Caco-2 (cell line): ENCODE measurements around the gene GRM2. TPM values are rescaled to one million over a fixed set of nuclear protein-coding genes. Genes with fewer than 3 reads are reported as not detected.

Experiments
- BruUV-seq: library from RNA; stranded (reverse); fragments of 400-500 nt; replicated peaks from 2 replicates; lab custom pipeline; 2021; lab: Mats Ljungman, UMichigan
- CTCF ChIA-PET: fragments of 300-600 bp; sonication (Branson Sonifier 250); formaldehyde crosslinking; loops from one replicate; lab custom pipeline; 2022; ENCODE audit warnings: antibody characterized with exemption; lab: Charles Lee
- POLR2A ChIA-PET: fragments of 300-600 bp; sonication (Branson Sonifier 250); formaldehyde crosslinking; loops from one replicate; lab custom pipeline; 2022; ENCODE audit warnings: antibody characterized with exemption; lab: Charles Lee
- DNase-seq, 2 experiments: peaks; one replicate each; pipeline versions ENCODE4 v3.0.0 to v3.0.0-alpha.2; 2020 to 2022
- H3K27me3 ChIP-seq: replicated peaks from 2 replicates; pipeline ENCODE4 v1.6.0; 2011; ENCODE audit warnings: low read length; ENCODE audit not compliant: control insufficient read depth, insufficient read depth
- H3K36me3 ChIP-seq: 2 replicates; pipeline ENCODE4 v1.5.1; 2011; ENCODE audit warnings: low read length; ENCODE audit not compliant: control insufficient read depth, insufficient read depth
- H3K4me1 ChIP-seq: fragments of 250-450 bp; sonication (Bioruptor Pico); 2 replicates; pipeline ENCODE4 v1.5.1; 2020; ENCODE audit warnings: mild to moderate bottlenecking
- H3K4me3 ChIP-seq: 2 replicates; pipeline ENCODE4 v1.5.1; 2011; ENCODE audit warnings: low read depth, mild to moderate bottlenecking, control low read depth, low read length
- H3K9me3 ChIP-seq: fragments of 250-450 bp; sonication (Bioruptor Pico); 2 replicates; pipeline ENCODE4 v1.5.1; 2020; ENCODE audit warnings: mild to moderate bottlenecking, moderate library complexity
- H3K27ac Mint-ChIP-seq: one replicate; pipeline ENCODE4 v1.8.0; 2022; ENCODE audit warnings: mixed read lengths; ENCODE audit not compliant: unreplicated experiment
- H3K27me3 Mint-ChIP-seq: one replicate; pipeline ENCODE4 v1.8.0; 2022; ENCODE audit warnings: mixed read lengths; ENCODE audit not compliant: insufficient read depth, unreplicated experiment
- H3K36me3 Mint-ChIP-seq: one replicate; pipeline ENCODE4 v1.8.0; 2022; ENCODE audit warnings: mild to moderate bottlenecking, mixed read lengths; ENCODE audit not compliant: insufficient read depth, unreplicated experiment
- H3K4me1 Mint-ChIP-seq: one replicate; pipeline ENCODE4 v1.8.0; 2022; ENCODE audit warnings: low read depth, mixed read lengths; ENCODE audit not compliant: unreplicated experiment
- H3K4me3 Mint-ChIP-seq: one replicate; pipeline ENCODE4 v1.8.0; 2022; ENCODE audit warnings: mild to moderate bottlenecking, moderate library complexity, mixed read lengths; ENCODE audit not compliant: unreplicated experiment
- H3K9me3 Mint-ChIP-seq: one replicate; pipeline ENCODE4 v1.8.0; 2022; ENCODE audit warnings: mixed read lengths; ENCODE audit not compliant: unreplicated experiment
- CTCF ChIP-seq, 2 experiments: fragments of 200-600 bp in 1 of 2; IDR thresholded peaks; 1 replicate in 1 of 2; 2 replicates in 1 of 2; pipeline versions ENCODE4 v1.5.1 to v1.8.0; 2011 to 2022; ENCODE audit warnings: antibody characterized with exemption in 1 of 2, control low read depth in 1 of 2, inconsistent platforms in 1 of 2, low read depth in 1 of 2, low read length in 1 of 2, mild to moderate bottlenecking in 1 of 2, moderate library complexity in 1 of 2; ENCODE audit not compliant: insufficient read depth in 1 of 2, severe bottlenecking in 1 of 2, unreplicated experiment in 1 of 2
- intact Hi-C: fragments of 100-400 bp; cut with micrococcal nuclease; formaldehyde crosslinking; loops from one replicate; pipeline ENCODE4 v1.10.0; 2022; ENCODE audit not compliant: unreplicated experiment
- total RNA-seq: library from RNA; stranded (reverse); gene quantifications from 2 replicates; pipeline ENCODE4 v1.2.3, GENCODE V29; 2022

Gene GRM2
- total RNA-seq, 1 experiment from 2014 or later: 0.14 TPM

GRCh38 chr3:51682526-51682925, 24.3 kb upstream of the GRM2 start:
- H3K4me1 Mint-ChIP-seq: no peaks in the 10 kb centered on the region
- H3K27me3 ChIP-seq: no peaks in the 10 kb centered on the region
- no peak for TF ChIP-seq CTCF (IDR thresholded peaks at IDR 0.05; ENCODE audit: insufficient read depth in 1 of 2, low read depth in 1 of 2, low read length in 1 of 2, severe bottlenecking in 1 of 2, unreplicated experiment in 1 of 2)
- ChIA-PET POLR2A (interaction anchor here (1.1 kb wide), 1 partner anchor 11 kb away, joined by 5 read pairs; no protein-coding TSS in a partner anchor), CTCF (interaction anchor here (0.6 to 1.9 kb wide), 12 partner anchors 9 to 248 kb away, joined by 3 to 31 read pairs (median 6); partner anchors contain the start of genes DCAF1 and RAD54L2)
- no peaks in the 10 kb centered on the region; the same call in 1 of the 2 replicates for H3K36me3 ChIP-seq
- no peak for DNase-seq
- H3K27ac Mint-ChIP-seq: no peak overlapping the region
- no peaks in the 10 kb centered on the region for H3K9me3 Mint-ChIP-seq
- H3K27me3 Mint-ChIP-seq: no peaks in the 10 kb centered on the region
- H3K36me3 Mint-ChIP-seq: peaks cover 23% of the 10 kb centered on the region
- no peaks in the 10 kb centered on the region for H3K9me3 ChIP-seq
- no TSS peak for BruUV-seq
- intact Hi-C loops: loop anchor here (1.0 to 5.0 kb wide), 4 partner anchors 13 to 290 kb away; partner anchors contain the start of gene RBM15B
- H3K4me3 Mint-ChIP-seq: no peak overlapping the region
- H3K4me1 ChIP-seq: no peaks in the 10 kb centered on the region
- no peak overlapping the region for H3K4me3 ChIP-seq

GRCh38 chr3:51683566-51683965, 23.3 kb upstream of the GRM2 start:
- TF ChIP-seq CTCF (IDR thresholded peaks at IDR 0.05; ENCODE audit: insufficient read depth in 1 of 2, low read depth in 1 of 2, low read length in 1 of 2, severe bottlenecking in 1 of 2, unreplicated experiment in 1 of 2): no peak
- CTCF ChIA-PET: no interaction called here
- Histone ChIP-seq H3K4me3 (no peak overlapping the region), H3K27me3 (no peaks in the 10 kb centered on the region), H3K4me1 (no peaks in the 10 kb centered on the region), H3K36me3 (no peaks in the 10 kb centered on the region; the same call in 1 of the 2 replicates), H3K9me3 (no peaks in the 10 kb centered on the region)
- no peak overlapping the region for H3K4me3 Mint-ChIP-seq
- POLR2A ChIA-PET: no interaction called here
- H3K36me3 Mint-ChIP-seq: peaks cover 23% of the 10 kb centered on the region
- no peaks in the 10 kb centered on the region for H3K9me3 Mint-ChIP-seq
- no peaks in the 10 kb centered on the region for H3K27me3 Mint-ChIP-seq
- DNase-seq: no peak
- BruUV-seq: no TSS peak
- intact Hi-C loops: loop anchor here (5.0 kb wide), 1 partner anchor 291 kb away; the partner anchor contains the start of gene RBM15B
- H3K4me1 Mint-ChIP-seq: no peaks in the 10 kb centered on the region
- no peak overlapping the region for H3K27ac Mint-ChIP-seq

- peaks cover 23% of the 10 kb centered on the region for H3K36me3 Mint-ChIP-seq
- BruUV-seq: no TSS peak
- Histone ChIP-seq H3K4me3 (no peak overlapping the region), H3K9me3 (no peaks in the 10 kb centered on the region), H3K36me3 (no peaks in the 10 kb centered on the region; the same call in 1 of the 2 replicates), H3K4me1 (no peaks in the 10 kb centered on the region), H3K27me3 (no peaks in the 10 kb centered on the region)
- no peaks in the 10 kb centered on the region for H3K27me3 Mint-ChIP-seq
- DNase-seq: no peak
- no peak for TF ChIP-seq CTCF (IDR thresholded peaks at IDR 0.05; ENCODE audit: insufficient read depth in 1 of 2, low read depth in 1 of 2, low read length in 1 of 2, severe bottlenecking in 1 of 2, unreplicated experiment in 1 of 2)
- POLR2A ChIA-PET: no interaction called here
- intact Hi-C loops: loop anchor here (5.0 kb wide), 1 partner anchor 293 kb away; the partner anchor contains the start of gene RBM15B
- H3K27ac Mint-ChIP-seq: no peak overlapping the region
- CTCF ChIA-PET: no interaction called here
- H3K4me3 Mint-ChIP-seq: no peak overlapping the region
- H3K9me3 Mint-ChIP-seq: no peaks in the 10 kb centered on the region
- no peaks in the 10 kb centered on the region for H3K4me1 Mint-ChIP-seq
Measured at GRCh38 chr3:51684971-51685751, 21.7 kb upstream of the GRM2 start.
